Measurements from ENCODE around the gene SLC29A1. TPM values are rescaled to one million over a fixed set of nuclear protein-coding genes. Genes with fewer than 3 reads are reported as not detected.
A peak's percentile ranks its signal among the peaks of the same experiment; 100 is the strongest.

The SLC29A1 gene
- total and polyA plus RNA-seq, 4 donors: 19.1 to 42.7 (median 26.4) TPM

- no peak overlapping the region for H3K4me3 ChIP-seq
- TF ChIP-seq CTCF (IDR thresholded peaks at IDR 0.05; ENCODE audit: control extremely low read depth, extremely low read depth): no peak
- H3K9ac ChIP-seq (ENCODE audit: insufficient read depth in 1 of 2, low read length in 2 of 2): no peak overlapping the region
- DNase-seq (no peak), ATAC-seq (ENCODE audit: insufficient read depth, low FRiP score) (no peak)
- H3K9me3 ChIP-seq (ENCODE audit: control insufficient read depth in 4 of 4, insufficient read depth in 3 of 4, low read length in 3 of 4): no peaks in the 10 kb centered on the region
- H3K4me1 ChIP-seq (ENCODE audit: control insufficient read depth in 5 of 5, insufficient read depth in 5 of 5, low read length in 5 of 5): peaks cover 18 to 61% (median 31%) of the 10 kb centered on the region in 5 donors
- H3K27ac ChIP-seq (ENCODE audit: low read depth in 1 of 2, low read length in 1 of 2): peak overlapping the region; percentile 68 to 77
- WGBS, 2 donors: 87 to 93% methylated on average over 4 of the region's 4 CpGs
- no peaks in the 10 kb centered on the region for H3K36me3 ChIP-seq (ENCODE audit: control insufficient read depth in 4 of 4, insufficient read depth in 4 of 4, low read length in 4 of 4)
- no peaks in the 10 kb centered on the region for H3K27me3 ChIP-seq (ENCODE audit: control insufficient read depth in 3 of 3, insufficient read depth in 3 of 3, low read length in 2 of 3)
Observed at GRCh38 chr6:44220913-44221290, 2.5 kb upstream of the SLC29A1 start.

GRCh38 chr6:44221291-44221960 is 2.0 kb upstream of the SLC29A1 start:
- Histone ChIP-seq H3K9ac (ENCODE audit: insufficient read depth in 1 of 2, low read length in 2 of 2) (no peak overlapping the region), H3K27me3 (ENCODE audit: control insufficient read depth in 3 of 3, insufficient read depth in 3 of 3, low read length in 2 of 3) (no peaks in the 10 kb centered on the region), H3K4me1 (ENCODE audit: control insufficient read depth in 5 of 5, insufficient read depth in 5 of 5, low read length in 5 of 5) (peaks cover 18 to 60% (median 27%) of the 10 kb centered on the region in 5 donors), H3K4me3 (no peak overlapping the region), H3K9me3 (ENCODE audit: control insufficient read depth in 4 of 4, insufficient read depth in 3 of 4, low read length in 3 of 4) (no peaks in the 10 kb centered on the region), H3K27ac (ENCODE audit: low read depth in 1 of 2, low read length in 1 of 2) (peak overlapping the region; percentile 68 to 87), H3K36me3 (ENCODE audit: control insufficient read depth in 4 of 4, insufficient read depth in 4 of 4, low read length in 4 of 4) (no peaks in the 10 kb centered on the region)
- peak; percentile 64 for TF ChIP-seq CTCF (IDR thresholded peaks at IDR 0.05; ENCODE audit: control extremely low read depth, extremely low read depth)
- peak; percentile 85 to 91 (median 87) for DNase-seq
- ATAC-seq (ENCODE audit: insufficient read depth, low FRiP score): peak; percentile 28
- WGBS, 2 donors: 7 to 11% methylated on average over 4 of the region's 4 CpGs

GRCh38 chr6:44221961-44222335 is 1.4 kb upstream of the SLC29A1 start:
- Histone ChIP-seq H3K36me3 (ENCODE audit: control insufficient read depth in 4 of 4, insufficient read depth in 4 of 4, low read length in 4 of 4) (no peaks in the 10 kb centered on the region), H3K4me1 (ENCODE audit: control insufficient read depth in 5 of 5, insufficient read depth in 5 of 5, low read length in 5 of 5) (peaks cover 18 to 58% (median 28%) of the 10 kb centered on the region in 5 donors), H3K9me3 (ENCODE audit: control insufficient read depth in 4 of 4, insufficient read depth in 3 of 4, low read length in 3 of 4) (no peaks in the 10 kb centered on the region), H3K4me3 (no peak overlapping the region), H3K27ac (ENCODE audit: low read depth in 1 of 2, low read length in 1 of 2) (peak overlapping the region; percentile 68 to 87), H3K27me3 (ENCODE audit: control insufficient read depth in 3 of 3, insufficient read depth in 3 of 3, low read length in 2 of 3) (no peaks in the 10 kb centered on the region), H3K9ac (ENCODE audit: insufficient read depth in 1 of 2, low read length in 2 of 2) (no peak overlapping the region)
- ATAC-seq (ENCODE audit: insufficient read depth, low FRiP score) (no peak), DNase-seq (no peak)
- TF ChIP-seq CTCF (IDR thresholded peaks at IDR 0.05; ENCODE audit: control extremely low read depth, extremely low read depth): no peak
- 42 to 52% methylated on average over 2 of the region's 2 CpGs for WGBS, 2 donors

Measured in lung (tissue), 12 donors.